ENCODE measurements around the gene RALGAPA2.
A peak's percentile ranks its signal among the peaks of the same experiment; 100 is the strongest.

Gene RALGAPA2

GRCh38 chr20:20712474-20713243, at the start of gene RALGAPA2:
Gene RALGAPA2, minus strand, starts transcription at chr20:20712644. Its CDS starts 164 bp downstream, at chr20:20712480.
- DNase-seq (ENCODE audit: low read depth) = peak; percentile 99
- Histone ChIP-seq H3K9ac (ENCODE audit: low read length) (peak within 1 kb of the TSS; percentile 86), H3K27me3 (replicated peaks; ENCODE audit: control insufficient read depth, insufficient read depth, low read length) (no peaks in the 10 kb centered on the region), H3K36me3 (ENCODE audit: control insufficient read depth, insufficient read depth, low read length, severe bottlenecking) (no peaks in the 10 kb centered on the region), H3K4me1 (ENCODE audit: control insufficient read depth, insufficient read depth, low read length) (peaks cover 20% of the 10 kb centered on the region), H3K9me3 (ENCODE audit: control insufficient read depth, low read length) (no peaks in the 10 kb centered on the region), H3K4me3 (ENCODE audit: low read length) (peak within 1 kb of the TSS; percentile 90)

GRCh38 chr20:20761301-20761700, 48.9 kb upstream of the RALGAPA2 start:
- Histone ChIP-seq H3K9me3 (ENCODE audit: control insufficient read depth, low read length) (no peaks in the 10 kb centered on the region), H3K36me3 (ENCODE audit: control insufficient read depth, insufficient read depth, low read length, severe bottlenecking) (no peaks in the 10 kb centered on the region), H3K9ac (ENCODE audit: low read length) (no peak overlapping the region), H3K4me3 (ENCODE audit: low read length) (no peak overlapping the region), H3K27me3 (replicated peaks; ENCODE audit: control insufficient read depth, insufficient read depth, low read length) (no peaks in the 10 kb centered on the region), H3K4me1 (ENCODE audit: control insufficient read depth, insufficient read depth, low read length) (peaks cover 21% of the 10 kb centered on the region)
- no peak for DNase-seq (ENCODE audit: low read depth)

- Histone ChIP-seq H3K4me3 (ENCODE audit: low read length) (no peak overlapping the region), H3K9me3 (ENCODE audit: control insufficient read depth, low read length) (no peaks in the 10 kb centered on the region), H3K36me3 (ENCODE audit: control insufficient read depth, insufficient read depth, low read length, severe bottlenecking) (no peaks in the 10 kb centered on the region), H3K9ac (ENCODE audit: low read length) (no peak overlapping the region), H3K27me3 (replicated peaks; ENCODE audit: control insufficient read depth, insufficient read depth, low read length) (no peaks in the 10 kb centered on the region), H3K4me1 (ENCODE audit: control insufficient read depth, insufficient read depth, low read length) (peaks cover 21% of the 10 kb centered on the region)
- no peak for DNase-seq (ENCODE audit: low read depth)
Observed at GRCh38 chr20:20759132-20759531, 46.7 kb upstream of the RALGAPA2 start.

GRCh38 chr20:20755674-20756319, 43.4 kb upstream of the RALGAPA2 start:
- Histone ChIP-seq H3K36me3 (ENCODE audit: control insufficient read depth, insufficient read depth, low read length, severe bottlenecking) (no peaks in the 10 kb centered on the region), H3K9me3 (ENCODE audit: control insufficient read depth, low read length) (peaks cover 4% of the 10 kb centered on the region), H3K9ac (ENCODE audit: low read length) (no peak overlapping the region), H3K4me1 (ENCODE audit: control insufficient read depth, insufficient read depth, low read length) (no peaks in the 10 kb centered on the region), H3K4me3 (ENCODE audit: low read length) (no peak overlapping the region), H3K27me3 (replicated peaks; ENCODE audit: control insufficient read depth, insufficient read depth, low read length) (peaks cover 5% of the 10 kb centered on the region)
- no peak for DNase-seq (ENCODE audit: low read depth)

GRCh38 chr20:20755231-20755630, 42.8 kb upstream of the RALGAPA2 start:
- Histone ChIP-seq H3K9ac (ENCODE audit: low read length) (no peak overlapping the region), H3K36me3 (ENCODE audit: control insufficient read depth, insufficient read depth, low read length, severe bottlenecking) (no peaks in the 10 kb centered on the region), H3K4me3 (ENCODE audit: low read length) (no peak overlapping the region), H3K4me1 (ENCODE audit: control insufficient read depth, insufficient read depth, low read length) (no peaks in the 10 kb centered on the region), H3K27me3 (replicated peaks; ENCODE audit: control insufficient read depth, insufficient read depth, low read length) (peaks cover 5% of the 10 kb centered on the region), H3K9me3 (ENCODE audit: control insufficient read depth, low read length) (peaks cover 4% of the 10 kb centered on the region)
- DNase-seq (ENCODE audit: low read depth) = no peak

GRCh38 chr20:20754714-20755113, 42.3 kb upstream of the RALGAPA2 start:
- no peaks in the 10 kb centered on the region for H3K36me3 ChIP-seq (ENCODE audit: control insufficient read depth, insufficient read depth, low read length, severe bottlenecking)
- H3K4me1 ChIP-seq (ENCODE audit: control insufficient read depth, insufficient read depth, low read length) = no peaks in the 10 kb centered on the region
- no peak for DNase-seq (ENCODE audit: low read depth)
- peaks cover 4% of the 10 kb centered on the region for H3K9me3 ChIP-seq (ENCODE audit: control insufficient read depth, low read length)
- no peak overlapping the region for H3K9ac ChIP-seq (ENCODE audit: low read length)
- peaks cover 5% of the 10 kb centered on the region for H3K27me3 ChIP-seq (replicated peaks; ENCODE audit: control insufficient read depth, insufficient read depth, low read length)
- no peak overlapping the region for H3K4me3 ChIP-seq (ENCODE audit: low read length)

GRCh38 chr20:20752712-20753111, 40.3 kb upstream of the RALGAPA2 start:
- Histone ChIP-seq H3K9ac (ENCODE audit: low read length) (no peak overlapping the region), H3K36me3 (ENCODE audit: control insufficient read depth, insufficient read depth, low read length, severe bottlenecking) (no peaks in the 10 kb centered on the region), H3K9me3 (ENCODE audit: control insufficient read depth, low read length) (peaks cover 13% of the 10 kb centered on the region), H3K4me1 (ENCODE audit: control insufficient read depth, insufficient read depth, low read length) (no peaks in the 10 kb centered on the region), H3K27me3 (replicated peaks; ENCODE audit: control insufficient read depth, insufficient read depth, low read length) (peaks cover 5% of the 10 kb centered on the region), H3K4me3 (ENCODE audit: low read length) (no peak overlapping the region)
- no peak for DNase-seq (ENCODE audit: low read depth)

- no peaks in the 10 kb centered on the region for H3K27me3 ChIP-seq (replicated peaks; ENCODE audit: control insufficient read depth, insufficient read depth, low read length)
- H3K4me3 ChIP-seq (ENCODE audit: low read length) = no peak overlapping the region
- no peak overlapping the region for H3K9ac ChIP-seq (ENCODE audit: low read length)
- H3K9me3 ChIP-seq (ENCODE audit: control insufficient read depth, low read length) = peaks cover 10% of the 10 kb centered on the region
- DNase-seq (ENCODE audit: low read depth) = no peak
- peaks cover 27% of the 10 kb centered on the region for H3K4me1 ChIP-seq (ENCODE audit: control insufficient read depth, insufficient read depth, low read length)
- no peaks in the 10 kb centered on the region for H3K36me3 ChIP-seq (ENCODE audit: control insufficient read depth, insufficient read depth, low read length, severe bottlenecking)
Observed at GRCh38 chr20:20747298-20747697, 34.9 kb upstream of the RALGAPA2 start.

- Histone ChIP-seq H3K36me3 (ENCODE audit: control insufficient read depth, insufficient read depth, low read length, severe bottlenecking) (no peaks in the 10 kb centered on the region), H3K27me3 (replicated peaks; ENCODE audit: control insufficient read depth, insufficient read depth, low read length) (no peaks in the 10 kb centered on the region), H3K4me3 (ENCODE audit: low read length) (peak overlapping the region; percentile 62), H3K9me3 (ENCODE audit: control insufficient read depth, low read length) (peaks cover 10% of the 10 kb centered on the region), H3K4me1 (ENCODE audit: control insufficient read depth, insufficient read depth, low read length) (peaks cover 53% of the 10 kb centered on the region), H3K9ac (ENCODE audit: low read length) (peak overlapping the region; percentile 82)
- no peak for DNase-seq (ENCODE audit: low read depth)
Observed at GRCh38 chr20:20744170-20744725, 31.8 kb upstream of the RALGAPA2 start.

GRCh38 chr20:20743511-20744169, 31.2 kb upstream of the RALGAPA2 start:
- no peaks in the 10 kb centered on the region for H3K36me3 ChIP-seq (ENCODE audit: control insufficient read depth, insufficient read depth, low read length, severe bottlenecking)
- H3K4me1 ChIP-seq (ENCODE audit: control insufficient read depth, insufficient read depth, low read length) = peaks cover 53% of the 10 kb centered on the region
- no peaks in the 10 kb centered on the region for H3K27me3 ChIP-seq (replicated peaks; ENCODE audit: control insufficient read depth, insufficient read depth, low read length)
- peak overlapping the region; percentile 62 for H3K4me3 ChIP-seq (ENCODE audit: low read length)
- H3K9ac ChIP-seq (ENCODE audit: low read length) = peak overlapping the region; percentile 82
- no peak for DNase-seq (ENCODE audit: low read depth)
- peaks cover 5% of the 10 kb centered on the region for H3K9me3 ChIP-seq (ENCODE audit: control insufficient read depth, low read length)
